Neuron (in vitro differentiated cells): ENCODE measurements around the gene MNT.

ENCODE experiments used
- H2AFZ ChIP-seq: one replicate; pipeline ENCODE4 v1.6.1; 2013; ENCODE audit warnings: low read depth, mild to moderate bottlenecking, inconsistent platforms, low read length, moderate library complexity
- H3K27me3 ChIP-seq: one replicate; pipeline ENCODE4 v1.6.1; 2013; ENCODE audit warnings: low read length; ENCODE audit not compliant: insufficient read depth
- H3K36me3 ChIP-seq: one replicate; pipeline ENCODE4 v1.6.1; 2013; ENCODE audit warnings: low read length; ENCODE audit not compliant: insufficient read depth
- H3K4me1 ChIP-seq: one replicate; pipeline ENCODE4 v1.6.1; 2013; ENCODE audit warnings: low read length; ENCODE audit not compliant: insufficient read depth
- H3K4me3 ChIP-seq: 2 replicates; pipeline ENCODE4 v1.5.1; 2013; ENCODE audit warnings: mild to moderate bottlenecking, low read length, moderate library complexity
- H3K9me3 ChIP-seq: one replicate; pipeline ENCODE4 v1.6.1; 2013; ENCODE audit warnings: low read length

Gene MNT

GRCh38 chr17:2347805-2348685 is 52.8 kb downstream of the MNT start:
- Histone ChIP-seq H3K4me1 (peaks cover 15% of the 10 kb centered on the region), H3K27me3 (no peaks in the 10 kb centered on the region), H3K9me3 (no peaks in the 10 kb centered on the region), H3K4me3 (peak overlapping the region; percentile 16), H3K36me3 (peaks cover 16% of the 10 kb centered on the region), H2AFZ (peak overlapping the region; percentile 19)

GRCh38 chr17:2346475-2346874 is 54.4 kb downstream of the MNT start:
- peaks cover 15% of the 10 kb centered on the region for H3K4me1 ChIP-seq
- no peak overlapping the region for H2AFZ ChIP-seq
- H3K4me3 ChIP-seq: no peak overlapping the region
- H3K27me3 ChIP-seq: no peaks in the 10 kb centered on the region
- H3K36me3 ChIP-seq: peaks cover 26% of the 10 kb centered on the region
- H3K9me3 ChIP-seq: no peaks in the 10 kb centered on the region

- Histone ChIP-seq H3K27me3 (no peaks in the 10 kb centered on the region), H2AFZ (no peak overlapping the region), H3K4me1 (peaks cover 15% of the 10 kb centered on the region), H3K9me3 (no peaks in the 10 kb centered on the region), H3K4me3 (no peak overlapping the region), H3K36me3 (peaks cover 30% of the 10 kb centered on the region)
Observed at GRCh38 chr17:2344528-2344927, 56.3 kb downstream of the MNT start.

- Histone ChIP-seq H3K4me3 (no peak overlapping the region), H2AFZ (no peak overlapping the region), H3K27me3 (no peaks in the 10 kb centered on the region), H3K9me3 (no peaks in the 10 kb centered on the region), H3K4me1 (peaks cover 13% of the 10 kb centered on the region), H3K36me3 (peaks cover 30% of the 10 kb centered on the region)
Observed at GRCh38 chr17:2343421-2343820, 57.4 kb downstream of the MNT start.

GRCh38 chr17:2338315-2338657 is 62.6 kb downstream of the MNT start:
- Histone ChIP-seq H3K27me3 (no peaks in the 10 kb centered on the region), H2AFZ (no peak overlapping the region), H3K4me1 (peaks cover 19% of the 10 kb centered on the region), H3K9me3 (no peaks in the 10 kb centered on the region), H3K36me3 (peaks cover 40% of the 10 kb centered on the region), H3K4me3 (peak overlapping the region; percentile 94)

GRCh38 chr17:2337544-2338314 is 63.1 kb downstream of the MNT start:
- Histone ChIP-seq H3K4me3 (peak overlapping the region; percentile 94), H2AFZ (peak overlapping the region; percentile 63), H3K36me3 (peaks cover 41% of the 10 kb centered on the region), H3K4me1 (peaks cover 19% of the 10 kb centered on the region), H3K27me3 (no peaks in the 10 kb centered on the region), H3K9me3 (no peaks in the 10 kb centered on the region)

- peak within 1 kb of the TSS; percentile 94 for H3K4me3 ChIP-seq
- peaks cover 43% of the 10 kb centered on the region for H3K36me3 ChIP-seq
Observed at GRCh38 chr17:2336852-2337543, 63.9 kb downstream of the MNT start, which contains the start of gene SGSM2. SGSM2 (plus strand) TSS chr17:2337501; CDS start chr17:2337689, 188 bp downstream.

GRCh38 chr17:2336215-2336851 is 64.5 kb downstream of the MNT start, which contains the start of gene TSR1:
TSR1 (minus strand) TSS chr17:2336457; CDS start chr17:2336427, 30 bp downstream.
- peak within 1 kb of the TSS; percentile 94 for H3K4me3 ChIP-seq
- H3K4me1 ChIP-seq: peaks cover 19% of the 10 kb centered on the region
- H2AFZ ChIP-seq: peak within 1 kb of the TSS; percentile 63
- H3K36me3 ChIP-seq: peaks cover 44% of the 10 kb centered on the region
- no peaks in the 10 kb centered on the region for H3K27me3 ChIP-seq
- no peaks in the 10 kb centered on the region for H3K9me3 ChIP-seq

More at GRCh38 chr17:2336852-2337543, 63.9 kb downstream of the MNT start, which contains the start of gene SGSM2:
- Histone ChIP-seq H3K4me1 (peaks cover 19% of the 10 kb centered on the region), H3K9me3 (no peaks in the 10 kb centered on the region), H2AFZ (peak within 1 kb of the TSS; percentile 63), H3K27me3 (no peaks in the 10 kb centered on the region)

- Histone ChIP-seq H3K4me1 (peaks cover 19% of the 10 kb centered on the region), H3K27me3 (no peaks in the 10 kb centered on the region), H3K4me3 (peak overlapping the region; percentile 94), H3K9me3 (no peaks in the 10 kb centered on the region), H2AFZ (peak overlapping the region; percentile 23), H3K36me3 (peaks cover 47% of the 10 kb centered on the region)
Observed at GRCh38 chr17:2335726-2336214, 65.1 kb downstream of the MNT start.
